ENCODE measurements around the gene TRAPPC10. TPM values are rescaled to one million over a fixed set of nuclear protein-coding genes. Genes with fewer than 3 reads are reported as not detected.

The TRAPPC10 gene
- total RNA-seq, 4 donors from 2014 or later = 17.9 to 32.9 (median 23.1) TPM

- Histone ChIP-seq H3K4me3 (no peak overlapping the region), H3K27ac (no peak overlapping the region), H3K36me3 (peaks cover 0 to 11% of the 10 kb centered on the region in 2 donors), H3K4me1 (peaks cover 4 to 14% of the 10 kb centered on the region in 2 donors), H3K27me3 (no peaks in the 10 kb centered on the region), H3K9me3 (no peaks in the 10 kb centered on the region)
- no peak for TF ChIP-seq CTCF (IDR thresholded peaks at IDR 0.05 in 4 of 5, conservative IDR thresholded peaks at IDR 0.05 in 1 of 5)
- no peak for TF ChIP-seq POLR2A (IDR thresholded peaks at IDR 0.05)
- in situ Hi-C loops (cut with MboI; ENCODE audit: low sequenced_read_pairs in 4 of 4) = no loop called here
- intact Hi-C loops (cut with DNase I; ENCODE audit: low total_unique reads) = no loop called here
- ATAC-seq (peak in 1 of 2 donors; percentile 48), DNase-seq (no peak)
These were observed 24.6 kb upstream of the TRAPPC10 start for GRCh38 chr21:43987509-43987908.

DNA sequence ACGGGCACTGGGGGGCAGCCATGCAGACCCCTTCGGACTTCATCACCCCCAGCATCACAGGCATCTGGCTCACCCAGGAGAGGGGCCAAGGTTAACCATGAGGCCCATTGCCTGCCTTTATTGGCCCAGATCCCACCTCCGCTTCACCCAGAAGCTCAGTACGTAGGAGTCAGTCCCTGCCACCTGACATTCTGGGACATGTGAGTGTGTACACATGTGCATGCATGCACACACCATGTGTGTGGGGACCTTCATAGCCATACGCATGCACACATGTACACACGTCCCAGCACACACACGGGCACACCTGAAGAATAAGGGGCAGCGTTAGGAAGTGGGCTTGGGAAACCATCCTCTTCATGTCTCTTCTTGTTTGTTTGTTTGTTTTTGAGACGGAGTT, 24.1 kb upstream of the TRAPPC10 start:
- H3K4me3 ChIP-seq = no peak overlapping the region
- H3K36me3 ChIP-seq = peaks cover 0 to 6% of the 10 kb centered on the region in 2 donors
- H3K4me1 ChIP-seq = peaks cover 4 to 14% of the 10 kb centered on the region in 2 donors
- H3K27me3 ChIP-seq = no peaks in the 10 kb centered on the region
- ATAC-seq (peak; percentile 9 to 13), DNase-seq (no peak)
- intact Hi-C loops (cut with DNase I; ENCODE audit: low total_unique reads) = no loop called here
- in situ Hi-C loops (cut with MboI; ENCODE audit: low sequenced_read_pairs in 4 of 4) = no loop called here
- no peaks in the 10 kb centered on the region for H3K9me3 ChIP-seq
- TF ChIP-seq CTCF (IDR thresholded peaks at IDR 0.05 in 4 of 5, conservative IDR thresholded peaks at IDR 0.05 in 1 of 5) = no peak
- no peak overlapping the region for H3K27ac ChIP-seq

DNA sequence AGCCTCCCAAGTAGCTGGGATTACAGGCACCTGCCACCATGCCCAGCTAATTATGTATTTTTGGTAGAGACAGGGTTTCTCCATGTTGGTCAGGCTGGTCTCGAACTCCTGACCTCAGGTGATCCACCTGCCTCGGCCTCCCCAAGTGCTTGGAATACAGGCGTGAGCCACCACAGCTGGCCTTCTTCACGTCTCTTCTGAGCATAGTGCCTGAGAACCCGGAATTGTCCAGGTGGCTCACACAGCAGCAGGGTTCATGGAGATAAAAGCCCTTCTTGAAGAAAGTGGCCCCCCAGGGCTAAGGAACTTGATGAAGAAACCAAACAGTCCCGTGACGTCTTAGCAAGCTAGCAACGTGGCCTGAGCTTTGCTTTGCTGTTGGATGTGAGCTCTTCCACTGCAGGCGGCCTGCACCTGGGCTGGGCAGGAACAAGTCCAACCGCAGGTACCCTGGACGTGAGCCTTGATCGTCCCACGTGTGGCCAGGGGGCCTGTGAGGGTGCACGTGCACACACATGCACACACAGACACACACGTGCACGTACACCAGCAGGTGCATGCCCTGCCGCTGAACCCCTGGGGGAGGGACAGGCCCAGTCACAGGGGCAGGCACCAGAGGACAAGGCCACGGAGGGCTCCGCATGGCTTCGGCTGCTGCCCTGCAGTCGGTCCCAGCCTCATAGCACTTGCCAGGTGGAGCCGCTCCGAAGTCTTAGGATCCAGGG, 23.4 kb upstream of the TRAPPC10 start:
- peaks cover 4 to 14% of the 10 kb centered on the region in 2 donors for H3K4me1 ChIP-seq
- H3K36me3 ChIP-seq = no peaks in the 10 kb centered on the region
- DNase-seq = no peak
- TF ChIP-seq CTCF (IDR thresholded peaks at IDR 0.05 in 4 of 5, conservative IDR thresholded peaks at IDR 0.05 in 1 of 5) = no peak
- TF ChIP-seq POLR2A (IDR thresholded peaks at IDR 0.05) = no peak
- in situ Hi-C loops (cut with MboI; ENCODE audit: low sequenced_read_pairs in 4 of 4) = no loop called here
- no peaks in the 10 kb centered on the region for H3K9me3 ChIP-seq
- no peaks in the 10 kb centered on the region for H3K27me3 ChIP-seq
- ATAC-seq = no peak
- intact Hi-C loops (cut with DNase I; ENCODE audit: low total_unique reads) = no loop called here
- no peak overlapping the region for H3K27ac ChIP-seq
- no peak overlapping the region for H3K4me3 ChIP-seq

DNA sequence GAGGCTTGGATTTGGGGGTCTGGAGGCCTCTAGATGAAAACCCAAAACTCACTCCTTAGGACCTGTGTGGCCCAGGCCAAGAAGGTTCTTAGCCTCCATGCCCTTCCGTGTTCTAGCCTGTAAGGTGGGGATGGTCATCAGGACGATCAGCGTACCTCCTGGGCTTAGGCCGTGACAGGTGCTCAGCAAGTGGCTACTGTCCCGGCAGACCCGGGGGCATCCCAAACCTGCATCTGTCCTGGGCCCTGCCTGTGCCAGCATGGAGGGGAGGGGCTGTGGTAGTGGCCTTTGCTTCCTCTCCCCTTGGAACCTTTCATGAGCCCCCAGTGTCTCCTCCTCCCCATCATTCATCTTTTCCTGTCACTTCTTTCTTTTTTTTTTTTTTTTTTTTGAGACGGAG, 22.7 kb upstream of the TRAPPC10 start:
- no peak for ATAC-seq
- H3K36me3 ChIP-seq = no peaks in the 10 kb centered on the region
- no peak for DNase-seq
- in situ Hi-C loops (cut with MboI; ENCODE audit: low sequenced_read_pairs in 4 of 4) (no loop called here), intact Hi-C loops (cut with DNase I; ENCODE audit: low total_unique reads) (no loop called here)
- H3K9me3 ChIP-seq = no peaks in the 10 kb centered on the region
- H3K4me1 ChIP-seq = peaks cover 4 to 14% of the 10 kb centered on the region in 2 donors
- no peak overlapping the region for H3K27ac ChIP-seq
- no peaks in the 10 kb centered on the region for H3K27me3 ChIP-seq
- no peak overlapping the region for H3K4me3 ChIP-seq
- TF ChIP-seq CTCF (IDR thresholded peaks at IDR 0.05 in 4 of 5, conservative IDR thresholded peaks at IDR 0.05 in 1 of 5) (no peak), POLR2A (IDR thresholded peaks at IDR 0.05) (no peak)
